Measurements from ENCODE around the gene PPY.
"Not testable (repeated sequence)": the region's sequence is repeated elsewhere in the genome, so short reads cannot be mapped to it uniquely, and the experiment has no call there.

Gene PPY

GRCh38 chr17:43967251-43967875, 25.1 kb upstream of the PPY start:
- DNase-seq (ENCODE audit: insufficient read length, low spot score) (no peak), FAIRE-seq (no peak)
- TF ChIP-seq SPI1 (IDR thresholded peaks at IDR 0.05; ENCODE audit: low read depth, low read length) (no peak), POU2F2 (IDR thresholded peaks at IDR 0.05; ENCODE audit: low read depth, low read length) (no peak), POLR2A (IDR thresholded peaks at IDR 0.05; ENCODE audit: low read depth, low read length) (no peak), TAF1 (IDR thresholded peaks at IDR 0.05; ENCODE audit: low read depth, low read length) (no peak)

- TF ChIP-seq POLR2A (IDR thresholded peaks at IDR 0.05; ENCODE audit: low read depth, low read length), result no peak
- no peak for TF ChIP-seq PAX5 (IDR thresholded peaks at IDR 0.05; ENCODE audit: insufficient read depth, low read length, severe bottlenecking)
- TF ChIP-seq SPI1 (IDR thresholded peaks at IDR 0.05; ENCODE audit: low read depth, low read length), result no peak
- no peak for TF ChIP-seq POU2F2 (IDR thresholded peaks at IDR 0.05; ENCODE audit: low read depth, low read length)
- no peak for TF ChIP-seq TAF1 (IDR thresholded peaks at IDR 0.05; ENCODE audit: low read depth, low read length)
- no peak for FAIRE-seq
These were observed 24.0 kb upstream of the PPY start for GRCh38 chr17:43966276-43966675.

GRCh38 chr17:43962479-43962878, 20.2 kb upstream of the PPY start:
- DNase-seq (ENCODE audit: insufficient read length, low spot score), result no peak
- no peak for FAIRE-seq
- TF ChIP-seq POLR2A (IDR thresholded peaks at IDR 0.05; ENCODE audit: low read depth, low read length) (no peak), POU2F2 (IDR thresholded peaks at IDR 0.05; ENCODE audit: low read depth, low read length) (no peak), TAF1 (IDR thresholded peaks at IDR 0.05; ENCODE audit: low read depth, low read length) (no peak), POLR2AphosphoS5 (IDR thresholded peaks at IDR 0.05; ENCODE audit: low read depth, low read length) (no peak), SPI1 (IDR thresholded peaks at IDR 0.05; ENCODE audit: low read depth, low read length) (no peak), PAX5 (IDR thresholded peaks at IDR 0.05; ENCODE audit: insufficient read depth, low read length, severe bottlenecking) (no peak)

More at GRCh38 chr17:43966276-43966675, 24.0 kb upstream of the PPY start:
- no peak for DNase-seq (ENCODE audit: insufficient read length, low spot score)

- no peak for FAIRE-seq
- TF ChIP-seq TAF1 (IDR thresholded peaks at IDR 0.05; ENCODE audit: low read depth, low read length), result no peak
- no peak for TF ChIP-seq POU2F2 (IDR thresholded peaks at IDR 0.05; ENCODE audit: low read depth, low read length)
- TF ChIP-seq POLR2A (IDR thresholded peaks at IDR 0.05; ENCODE audit: low read depth, low read length), result no peak
- no peak for TF ChIP-seq PAX5 (IDR thresholded peaks at IDR 0.05; ENCODE audit: insufficient read depth, low read length, severe bottlenecking)
- no peak for TF ChIP-seq SPI1 (IDR thresholded peaks at IDR 0.05; ENCODE audit: low read depth, low read length)
- TF ChIP-seq POLR2AphosphoS5 (IDR thresholded peaks at IDR 0.05; ENCODE audit: low read depth, low read length), result no peak
These were observed 19.7 kb upstream of the PPY start for GRCh38 chr17:43961954-43962353.

GRCh38 chr17:43961292-43961691, 19.0 kb upstream of the PPY start:
- FAIRE-seq; DNase-seq (ENCODE audit: insufficient read length, low spot score): not testable (repeated sequence)

More at GRCh38 chr17:43961954-43962353, 19.7 kb upstream of the PPY start:
- no peak for DNase-seq (ENCODE audit: insufficient read length, low spot score)

GRCh38 chr17:43958748-43959352, 16.6 kb upstream of the PPY start:
- no peak for FAIRE-seq
- TF ChIP-seq PAX5 (IDR thresholded peaks at IDR 0.05; ENCODE audit: insufficient read depth, low read length, severe bottlenecking) (no peak), POLR2AphosphoS5 (IDR thresholded peaks at IDR 0.05; ENCODE audit: low read depth, low read length) (no peak), POU2F2 (IDR thresholded peaks at IDR 0.05; ENCODE audit: low read depth, low read length) (no peak), POLR2A (IDR thresholded peaks at IDR 0.05; ENCODE audit: low read depth, low read length) (no peak), TAF1 (IDR thresholded peaks at IDR 0.05; ENCODE audit: low read depth, low read length) (no peak), SPI1 (IDR thresholded peaks at IDR 0.05; ENCODE audit: low read depth, low read length) (no peak)
- DNase-seq (ENCODE audit: insufficient read length, low spot score), result no peak

GRCh38 chr17:43956222-43956621, 13.9 kb upstream of the PPY start:
- FAIRE-seq (no peak), DNase-seq (ENCODE audit: insufficient read length, low spot score) (no peak)
- TF ChIP-seq SPI1 (IDR thresholded peaks at IDR 0.05; ENCODE audit: low read depth, low read length) (no peak), POLR2AphosphoS5 (IDR thresholded peaks at IDR 0.05; ENCODE audit: low read depth, low read length) (no peak), POLR2A (IDR thresholded peaks at IDR 0.05; ENCODE audit: low read depth, low read length) (no peak), POU2F2 (IDR thresholded peaks at IDR 0.05; ENCODE audit: low read depth, low read length) (no peak), TAF1 (IDR thresholded peaks at IDR 0.05; ENCODE audit: low read depth, low read length) (no peak), PAX5 (IDR thresholded peaks at IDR 0.05; ENCODE audit: insufficient read depth, low read length, severe bottlenecking) (no peak)

GRCh38 chr17:43953746-43954145, 11.5 kb upstream of the PPY start, which contains the start of gene PYY:
TSS of gene PYY (minus strand) at chr17:43953940. CDS start at chr17:43953483, 457 bp downstream.
- FAIRE-seq, result no peak
- no peak for DNase-seq (ENCODE audit: insufficient read length, low spot score)

GRCh38 chr17:43952724-43953666, 10.7 kb upstream of the PPY start:
- FAIRE-seq, result no peak

More at GRCh38 chr17:43953746-43954145, 11.5 kb upstream of the PPY start, which contains the start of gene PYY:
- no peak for TF ChIP-seq PAX5 (IDR thresholded peaks at IDR 0.05; ENCODE audit: insufficient read depth, low read length, severe bottlenecking)
- no peak for TF ChIP-seq POLR2A (IDR thresholded peaks at IDR 0.05; ENCODE audit: low read depth, low read length)
- no peak for TF ChIP-seq TAF1 (IDR thresholded peaks at IDR 0.05; ENCODE audit: low read depth, low read length)
- TF ChIP-seq SPI1 (IDR thresholded peaks at IDR 0.05; ENCODE audit: low read depth, low read length), result no peak
- no peak for TF ChIP-seq POLR2AphosphoS5 (IDR thresholded peaks at IDR 0.05; ENCODE audit: low read depth, low read length)
- no peak for TF ChIP-seq POU2F2 (IDR thresholded peaks at IDR 0.05; ENCODE audit: low read depth, low read length)

More at GRCh38 chr17:43952724-43953666, 10.7 kb upstream of the PPY start:
- TF ChIP-seq POLR2AphosphoS5 (IDR thresholded peaks at IDR 0.05; ENCODE audit: low read depth, low read length) (no peak), POLR2A (IDR thresholded peaks at IDR 0.05; ENCODE audit: low read depth, low read length) (no peak), TAF1 (IDR thresholded peaks at IDR 0.05; ENCODE audit: low read depth, low read length) (no peak), PAX5 (IDR thresholded peaks at IDR 0.05; ENCODE audit: insufficient read depth, low read length, severe bottlenecking) (no peak), SPI1 (IDR thresholded peaks at IDR 0.05; ENCODE audit: low read depth, low read length) (no peak)
- no peak for DNase-seq (ENCODE audit: insufficient read length, low spot score)
